Measurements from ENCODE around the gene LMBRD1. TPM values are rescaled to one million over a fixed set of nuclear protein-coding genes. Genes with fewer than 3 reads are reported as not detected.

The LMBRD1 gene
- total and polyA plus RNA-seq, 2 of the 8 experiments (the other 6 are each of a cell fraction or from before 2014, with no cell fraction given): 9.1 to 16.8 TPM

GRCh38 chr6:69796073-69796641, 653 bp downstream of the LMBRD1 start (continued):
- TF ChIP-seq CTBP2 (IDR thresholded peaks at IDR 0.05; ENCODE audit: borderline replicate concordance, insufficient read depth, insufficient read length, low read length): no peak
- no peak for TF ChIP-seq JUND (IDR thresholded peaks at IDR 0.05; ENCODE audit: low read length)
- no peak for TF ChIP-seq BCL11A (IDR thresholded peaks at IDR 0.05; ENCODE audit: low read depth in 2 of 2, low read length in 2 of 2)
- no peak for TF ChIP-seq EGR1 (IDR thresholded peaks at IDR 0.05; ENCODE audit: borderline replicate concordance, low read depth, low read length)
- TF ChIP-seq MAFK (IDR thresholded peaks at IDR 0.05; ENCODE audit: low read depth, low read length): no peak
- TF ChIP-seq RAD21 (IDR thresholded peaks at IDR 0.05 in 1 of 2, conservative IDR thresholded peaks at IDR 0.05 in 1 of 2; ENCODE audit: low read depth in 2 of 2, low read length in 2 of 2): no peak
- TF ChIP-seq NRF1 (IDR thresholded peaks at IDR 0.05; ENCODE audit: low read depth, low read length): no peak
- no peak for TF ChIP-seq GTF2F1 (IDR thresholded peaks at IDR 0.05; ENCODE audit: borderline replicate concordance, low read depth, low read length)
- TF ChIP-seq YY1 (IDR thresholded peaks at IDR 0.05; ENCODE audit: low read depth, low read length): no peak
- TF ChIP-seq TBP (IDR thresholded peaks at IDR 0.05; ENCODE audit: low read depth, low read length): peak; percentile 60; the same call in 1 of the 2 replicates
- TF ChIP-seq KDM5A (IDR thresholded peaks at IDR 0.05; ENCODE audit: low read length): no peak
- TF ChIP-seq SIN3A (conservative IDR thresholded peaks at IDR 0.05 in 1 of 2, IDR thresholded peaks at IDR 0.05 in 1 of 2; ENCODE audit: low read depth in 1 of 2, low read length in 2 of 2): peak; percentile 55 to 57; a peak in 1 of 4 replicates
- peak; percentile 45 for TF ChIP-seq KDM4A (IDR thresholded peaks at IDR 0.05; ENCODE audit: low read depth, low read length, severe bottlenecking)
- no peak for TF ChIP-seq EZH2 (IDR thresholded peaks at IDR 0.05; ENCODE audit: low read depth, low read length, severe bottlenecking)
- TF ChIP-seq EP300 (IDR thresholded peaks at IDR 0.05; ENCODE audit: borderline replicate concordance in 1 of 2, low read depth in 2 of 2, low read length in 2 of 2): no peak
- TF ChIP-seq SRF (IDR thresholded peaks at IDR 0.05; ENCODE audit: low read depth, low read length): no peak
- TF ChIP-seq SIRT6 (IDR thresholded peaks at IDR 0.05; ENCODE audit: low read length): no peak
